OCI-LY7 (cell line): Measurements from ENCODE around the gene B3GALT6. TPM values are rescaled to one million over a fixed set of nuclear protein-coding genes. Genes with fewer than 3 reads are reported as not detected.

ENCODE experiments used
- BruUV-seq: library from RNA; stranded (reverse); fragments of 400-500 nt; replicated peaks from 2 replicates; lab custom pipeline; 2021; lab: Mats Ljungman, UMichigan
- CTCF ChIA-PET: fragments of 300-600 bp; sonication (Branson Sonifier 250); formaldehyde crosslinking; loops from one replicate; lab custom pipeline; 2022; ENCODE audit warnings: antibody characterized with exemption; ENCODE audit not compliant: unreplicated experiment; lab: Charles Lee
- POLR2A ChIA-PET: fragments of 300-600 bp; sonication (Branson Sonifier 250); formaldehyde crosslinking; loops from one replicate; lab custom pipeline; 2022; ENCODE audit warnings: antibody characterized with exemption; lab: Charles Lee
- DNase-seq: peaks from one replicate; pipeline ENCODE4 v3.0.0-alpha.2; 2015; ENCODE audit warnings: low spot score
- H2AFZ ChIP-seq: fragments of 200-600 bp; sonication (generic), shearing (Covaris generic); 2 replicates; pipeline ENCODE4 v1.6.1; 2014; ENCODE audit warnings: mild to moderate bottlenecking, antibody characterized with exemption, low read length, moderate library complexity
- H3K27ac ChIP-seq: fragments of 200-600 bp; sonication (generic); 2 replicates; pipeline ENCODE4 v1.5.1; 2014; ENCODE audit warnings: mixed run types, low read depth, mild to moderate bottlenecking, moderate library complexity, low read length, inconsistent platforms; ENCODE audit not compliant: poor library complexity, severe bottlenecking
- H3K36me3 ChIP-seq: fragments of 200-600 bp; sonication (generic); 2 replicates; pipeline ENCODE4 v1.6.1; 2014; ENCODE audit warnings: mild to moderate bottlenecking, antibody characterized with exemption, low read length, moderate library complexity, mixed read lengths; ENCODE audit not compliant: insufficient read depth
- H3K4me1 ChIP-seq: fragments of 200-600 bp; sonication (generic); 2 replicates; pipeline ENCODE4 v1.5.1; 2014; ENCODE audit warnings: mild to moderate bottlenecking, low read length; ENCODE audit not compliant: insufficient read depth, poor library complexity, severe bottlenecking
- H3K4me2 ChIP-seq: fragments of 200-600 bp; sonication (generic); 2 replicates; pipeline ENCODE4 v1.6.1; 2014; ENCODE audit warnings: mild to moderate bottlenecking, low read length
- H3K4me3 ChIP-seq: fragments of 200-600 bp; sonication (generic); 2 replicates; pipeline ENCODE4 v1.5.1; 2014; ENCODE audit warnings: mild to moderate bottlenecking, low read depth, low read length; ENCODE audit not compliant: poor library complexity, severe bottlenecking
- H3K79me2 ChIP-seq: fragments of 200-600 bp; sonication (generic); 2 replicates; pipeline ENCODE4 v1.6.1; 2016; ENCODE audit warnings: low read depth, mild to moderate bottlenecking, low read length, moderate library complexity, mixed read lengths; ENCODE audit not compliant: insufficient read depth
- H3K9me2 ChIP-seq: fragments of 200-600 bp; sonication (generic); 2 replicates; pipeline ENCODE4 v1.6.1; 2016; ENCODE audit warnings: mild to moderate bottlenecking, low read length, mixed read lengths; ENCODE audit not compliant: insufficient read depth
- H3K9me3 ChIP-seq: fragments of 200-600 bp; sonication (generic); 2 replicates; pipeline ENCODE4 v1.6.1; 2014; ENCODE audit warnings: mild to moderate bottlenecking, mixed run types, low read length, mixed read lengths
- H4K20me1 ChIP-seq: fragments of 200-600 bp; sonication (generic); 2 replicates; pipeline ENCODE4 v1.6.1; 2014; ENCODE audit warnings: mild to moderate bottlenecking, antibody characterized with exemption, low read length, moderate library complexity, mixed read lengths; ENCODE audit not compliant: insufficient read depth
- CTCF ChIP-seq: fragments of 200-600 bp; sonication (generic); conservative IDR thresholded peaks from 2 replicates; pipeline ENCODE4 v1.5.1; 2014; ENCODE audit warnings: mild to moderate bottlenecking, antibody characterized with exemption, low read length, moderate library complexity, mixed read lengths
- EZH2phosphoT487 ChIP-seq: fragments of 200-600 bp; sonication (generic); IDR thresholded peaks from 2 replicates; pipeline ENCODE4 v1.6.1; 2018; ENCODE audit warnings: low read depth, borderline replicate concordance, mild to moderate bottlenecking, mixed run types, antibody characterized with exemption, low read length, moderate library complexity, mixed read lengths
- intact Hi-C: fragments of 100-400 bp; cut with micrococcal nuclease; formaldehyde crosslinking; loops from one replicate; pipeline ENCODE4 v1.10.0; 2022; ENCODE audit not compliant: unreplicated experiment
- total RNA-seq, 2 experiments: library from RNA; depleted of rRNA in 1 of 2; stranded (reverse); fragments of >200 nt in 1 of 2; shearing (Covaris generic) in 1 of 2; gene quantifications; 2 replicates each; pipeline ENCODE4 v1.2.3, GENCODE V29; 2014 to 2022

The B3GALT6 gene
- total RNA-seq, 2 experiments from 2014 or later, result 27.1 to 36.2 TPM

- Histone ChIP-seq H3K9me3 (no peaks in the 10 kb centered on the region), H4K20me1 (no peaks in the 10 kb centered on the region), H3K9me2 (no peaks in the 10 kb centered on the region), H3K4me1 (peaks cover 9% of the 10 kb centered on the region), H3K27ac (no peak overlapping the region), H2AFZ (no peak overlapping the region), H3K36me3 (peaks cover 56% of the 10 kb centered on the region), H3K4me2 (no peak overlapping the region), H3K79me2 (no peaks in the 10 kb centered on the region), H3K4me3 (no peak overlapping the region)
- no TSS peak for BruUV-seq
- no peak for TF ChIP-seq EZH2phosphoT487
- no peak for TF ChIP-seq CTCF
- DNase-seq, result no peak
- CTCF ChIA-PET, result no interaction called here
- POLR2A ChIA-PET, result no interaction called here
- intact Hi-C loops, result no loop called here
These were observed 21.3 kb downstream of the B3GALT6 start for GRCh38 chr1:1253314-1253713.

GRCh38 chr1:1253972-1254666 lies 22.1 kb downstream of the B3GALT6 start:
- H3K27ac ChIP-seq, result no peak overlapping the region

More at GRCh38 chr1:1253972-1254666, 22.1 kb downstream of the B3GALT6 start:
- CTCF ChIA-PET, result no interaction called here
- no peaks in the 10 kb centered on the region for H3K9me3 ChIP-seq
- no peak overlapping the region for H3K4me2 ChIP-seq
- POLR2A ChIA-PET, result interaction anchor here (0.6 kb wide), 1 partner anchor 128 kb away, joined by 4 read pairs; no protein-coding TSS in a partner anchor
- H2AFZ ChIP-seq, result no peak overlapping the region
- no peaks in the 10 kb centered on the region for H3K79me2 ChIP-seq
- H3K9me2 ChIP-seq, result no peaks in the 10 kb centered on the region
- DNase-seq, result no peak
- H3K4me1 ChIP-seq, result peaks cover 9% of the 10 kb centered on the region
- intact Hi-C loops, result no loop called here
- H3K4me3 ChIP-seq, result no peak overlapping the region
- H3K36me3 ChIP-seq, result peaks cover 62% of the 10 kb centered on the region
- BruUV-seq, result no TSS peak
- TF ChIP-seq CTCF (no peak), EZH2phosphoT487 (no peak)
- no peaks in the 10 kb centered on the region for H4K20me1 ChIP-seq
